MCF 10A (cell line): Measurements from ENCODE around the gene MRGPRG. TPM values are rescaled to one million over a fixed set of nuclear protein-coding genes. Genes with fewer than 3 reads are reported as not detected.

Source experiments
- BruUV-seq: library from RNA; stranded (reverse); fragments of 400-500 nt; replicated peaks from 2 replicates; lab custom pipeline; 2021; lab: Mats Ljungman, UMichigan
- CTCF ChIA-PET: fragments of 300-600 bp; sonication (Branson Sonifier 250); formaldehyde crosslinking; extraction: SDS; loops from one replicate; lab custom pipeline; 2021; ENCODE audit warnings: antibody characterized with exemption, inconsistent platforms; lab: Yijun Ruan, JAX
- POLR2A ChIA-PET: fragments of 300-600, 350-650 bp; sonication (Branson Sonifier 250); formaldehyde crosslinking; extraction: SDS; loops from one replicate; lab custom pipeline; 2020; ENCODE audit warnings: antibody characterized with exemption, inconsistent platforms; lab: Yijun Ruan, JAX
- DNase-seq: peaks from one replicate; pipeline ENCODE4 v3.0.0-alpha.2; 2018; ENCODE audit not compliant: unreplicated experiment
- H3K27ac Mint-ChIP-seq: one replicate; pipeline ENCODE4 v1.8.0; 2022; ENCODE audit warnings: mild to moderate bottlenecking, low read depth, mixed read lengths; ENCODE audit not compliant: unreplicated experiment
- H3K27me3 Mint-ChIP-seq: one replicate; pipeline ENCODE4 v1.8.0; 2022; ENCODE audit warnings: mixed read lengths; ENCODE audit not compliant: insufficient read depth, unreplicated experiment
- H3K36me3 Mint-ChIP-seq: one replicate; pipeline ENCODE4 v1.8.0; 2022; ENCODE audit warnings: mild to moderate bottlenecking, moderate library complexity, mixed read lengths; ENCODE audit not compliant: insufficient read depth, unreplicated experiment
- H3K4me1 Mint-ChIP-seq: one replicate; pipeline ENCODE4 v1.8.0; 2022; ENCODE audit warnings: mixed read lengths; ENCODE audit not compliant: insufficient read depth, unreplicated experiment
- H3K4me3 Mint-ChIP-seq: one replicate; pipeline ENCODE4 v1.8.0; 2022; ENCODE audit warnings: mild to moderate bottlenecking, moderate library complexity, mixed read lengths; ENCODE audit not compliant: unreplicated experiment
- H3K9me3 Mint-ChIP-seq: one replicate; pipeline ENCODE4 v1.8.0; 2022; ENCODE audit warnings: mixed read lengths; ENCODE audit not compliant: unreplicated experiment
- CTCF ChIP-seq: fragments of 200-600 bp; IDR thresholded peaks from one replicate; pipeline ENCODE4 v1.8.0; 2022; ENCODE audit warnings: antibody characterized with exemption, mild to moderate bottlenecking; ENCODE audit not compliant: unreplicated experiment
- intact Hi-C: fragments of 100-400 bp; cut with micrococcal nuclease; formaldehyde crosslinking; loops from 2 replicates; pipeline ENCODE4 v1.14.1; 2022
- total RNA-seq: library from RNA; stranded (reverse); gene quantifications from 2 replicates; pipeline ENCODE4 v1.2.3, GENCODE V29; 2022

The MRGPRG gene
- total RNA-seq, 1 experiment from 2014 or later: not detected

GRCh38 chr11:3215346-3216026 is 3.1 kb downstream of the MRGPRG start:
- H3K27me3 Mint-ChIP-seq: peaks cover 80% of the 10 kb centered on the region
- H3K9me3 Mint-ChIP-seq: no peaks in the 10 kb centered on the region
- H3K4me3 Mint-ChIP-seq: no peak overlapping the region
- ChIA-PET POLR2A (interaction anchor here (0.6 to 1.3 kb wide), 3 partner anchors 90 to 111 kb away, joined by 3 to 4 read pairs (median 4); no protein-coding TSS in a partner anchor), CTCF (interaction anchor here (0.6 to 3.7 kb wide), 11 partner anchors 9 to 192 kb away, joined by 3 to 27 read pairs (median 4); no protein-coding TSS in a partner anchor)
- H3K36me3 Mint-ChIP-seq: no peaks in the 10 kb centered on the region
- DNase-seq: no peak
- no peak overlapping the region for H3K27ac Mint-ChIP-seq
- intact Hi-C loops: loop anchor here (5.0 to 10.0 kb wide), 2 partner anchors 178 to 189 kb away; no protein-coding TSS in a partner anchor
- H3K4me1 Mint-ChIP-seq: peaks cover 13% of the 10 kb centered on the region
- no TSS peak for BruUV-seq
- TF ChIP-seq CTCF: no peak

- no peaks in the 10 kb centered on the region for H3K36me3 Mint-ChIP-seq
- H3K4me1 Mint-ChIP-seq: peaks cover 13% of the 10 kb centered on the region
- no peak for DNase-seq
- no peak for TF ChIP-seq CTCF
- no peak overlapping the region for H3K27ac Mint-ChIP-seq
- no peak overlapping the region for H3K4me3 Mint-ChIP-seq
- H3K27me3 Mint-ChIP-seq: peaks cover 69% of the 10 kb centered on the region
- POLR2A ChIA-PET: no interaction called here
- intact Hi-C loops: loop anchor here (10.0 kb wide), 1 partner anchor 190 kb away; no protein-coding TSS in a partner anchor
- CTCF ChIA-PET: interaction anchor here (0.5 to 3.7 kb wide), 5 partner anchors 43 to 177 kb away, joined by 3 to 27 read pairs (median 3); no protein-coding TSS in a partner anchor
- BruUV-seq: no TSS peak
- no peaks in the 10 kb centered on the region for H3K9me3 Mint-ChIP-seq
Observed at GRCh38 chr11:3214420-3214699, 4.3 kb downstream of the MRGPRG start.

DNA sequence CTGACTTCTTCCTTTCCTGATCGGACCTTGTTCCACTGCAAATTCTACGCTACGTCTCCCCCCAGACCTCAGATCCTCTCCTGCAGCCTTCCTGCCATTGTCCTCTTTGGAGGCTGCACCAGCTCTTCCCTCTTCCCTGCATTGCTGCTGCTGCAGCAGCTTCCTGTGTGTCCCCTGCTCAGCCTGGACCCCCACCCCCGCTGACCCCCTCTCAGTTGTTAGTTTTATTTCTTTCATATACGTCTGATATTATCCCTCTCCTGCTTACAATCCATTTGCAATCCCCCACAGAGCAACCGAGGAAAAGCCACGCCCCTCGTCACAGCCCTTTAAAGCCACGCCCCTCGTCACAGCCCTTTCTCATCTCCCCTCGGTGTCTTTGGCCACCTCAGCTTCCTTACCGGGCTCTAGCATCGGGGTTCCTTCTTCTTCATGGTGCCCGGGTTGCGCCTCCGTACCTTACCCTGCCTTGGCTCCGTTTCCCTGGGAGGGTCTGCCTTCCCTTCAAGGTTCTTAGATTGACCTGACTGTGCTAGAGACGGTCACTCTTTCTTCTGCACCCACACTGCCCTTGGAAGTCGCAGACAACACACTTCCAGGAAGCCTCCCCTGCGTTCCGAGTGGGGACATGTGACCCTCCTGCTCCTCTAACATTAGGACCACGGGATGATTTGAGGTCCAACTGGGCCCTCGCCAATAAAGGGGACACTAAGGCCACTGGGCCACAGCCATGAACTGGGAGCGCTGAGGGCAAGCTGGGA is 4.8 kb downstream of the MRGPRG start:
- Mint-ChIP-seq H3K4me1 (peaks cover 13% of the 10 kb centered on the region), H3K27me3 (peaks cover 65% of the 10 kb centered on the region), H3K4me3 (no peak overlapping the region), H3K9me3 (no peaks in the 10 kb centered on the region), H3K27ac (no peak overlapping the region), H3K36me3 (no peaks in the 10 kb centered on the region)
- BruUV-seq: no TSS peak
- intact Hi-C loops: loop anchor here (10.0 kb wide), 1 partner anchor 191 kb away; no protein-coding TSS in a partner anchor
- no peak for TF ChIP-seq CTCF
- DNase-seq: no peak
- POLR2A ChIA-PET: no interaction called here
- CTCF ChIA-PET: interaction anchor here (0.5 to 1.4 kb wide), 3 partner anchors 43 to 123 kb away, joined by 3 to 6 read pairs (median 3); no protein-coding TSS in a partner anchor

DNA sequence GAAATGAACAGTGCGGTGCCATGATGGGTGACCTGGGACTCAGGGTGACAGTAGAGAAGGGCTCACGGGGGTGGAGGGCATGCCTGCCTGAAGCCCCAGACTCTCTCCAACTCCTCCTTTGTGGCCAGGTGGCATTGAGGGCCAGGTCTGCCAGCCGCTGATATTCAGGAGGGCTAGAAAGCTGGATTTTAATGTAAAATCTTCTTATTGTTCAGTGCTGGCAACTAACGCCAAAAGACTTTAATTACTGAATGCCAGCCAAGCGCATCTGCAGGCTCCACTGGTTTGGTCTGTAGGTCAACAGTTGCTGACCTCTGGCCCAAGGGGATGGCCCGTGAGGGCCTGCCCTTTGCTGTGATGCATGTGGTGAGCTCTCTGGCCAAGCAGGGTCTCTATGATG is 10.3 kb downstream of the MRGPRG start:
- BruUV-seq: no TSS peak
- no peak for TF ChIP-seq CTCF
- intact Hi-C loops: no loop called here
- Mint-ChIP-seq H3K4me1 (peaks cover under 1% of the 10 kb centered on the region), H3K27me3 (peaks cover 16% of the 10 kb centered on the region), H3K36me3 (no peaks in the 10 kb centered on the region), H3K27ac (no peak overlapping the region), H3K9me3 (no peaks in the 10 kb centered on the region), H3K4me3 (no peak overlapping the region)
- CTCF ChIA-PET: interaction anchor here (0.6 to 1.6 kb wide), 2 partner anchors 171 to 200 kb away, joined by 4 to 5 read pairs; no protein-coding TSS in a partner anchor
- POLR2A ChIA-PET: no interaction called here
- no peak for DNase-seq
